ENCODE data around the gene ACOT6.
"Not testable (repeated sequence)": the region's sequence is repeated elsewhere in the genome, so short reads cannot be mapped to it uniquely, and the experiment has no call there.

The ACOT6 gene

DNA sequence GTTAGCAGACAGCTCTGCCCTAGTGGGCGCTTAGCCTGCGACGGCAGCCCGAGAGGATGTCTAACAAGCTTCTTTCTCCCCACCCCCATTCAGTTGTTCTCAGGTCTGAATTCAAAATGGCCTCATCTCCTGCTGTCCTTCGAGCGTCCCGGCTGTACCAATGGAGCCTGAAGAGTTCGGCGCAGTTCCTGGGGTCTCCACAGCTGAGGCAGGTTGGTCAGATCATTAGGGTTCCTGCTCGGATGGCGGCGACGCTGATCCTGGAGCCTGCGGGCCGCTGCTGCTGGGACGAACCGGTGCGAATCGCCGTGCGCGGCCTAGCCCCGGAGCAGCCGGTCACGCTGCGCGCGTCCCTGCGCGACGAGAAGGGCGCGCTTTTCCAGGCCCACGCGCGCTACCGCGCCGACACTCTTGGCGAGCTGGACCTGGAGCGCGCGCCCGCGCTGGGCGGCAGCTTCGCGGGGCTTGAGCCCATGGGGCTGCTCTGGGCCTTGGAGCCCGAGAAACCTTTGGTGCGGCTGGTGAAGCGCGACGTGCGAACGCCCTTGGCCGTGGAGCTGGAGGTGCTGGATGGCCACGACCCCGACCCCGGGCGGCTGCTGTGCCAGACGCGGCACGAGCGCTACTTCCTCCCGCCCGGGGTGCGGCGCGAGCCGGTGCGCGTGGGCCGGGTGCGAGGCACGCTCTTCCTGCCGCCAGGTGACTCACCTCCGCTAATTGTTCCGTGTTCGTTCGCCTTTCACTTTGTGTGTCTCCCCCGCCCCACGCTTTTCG lies 42.9 kb upstream of the ACOT6 start, which contains the start of gene ACOT2:
TSS of gene ACOT2 (plus strand) at position 29 of the 774 bp plus-strand sequence. CDS start at position 57, 28 bp downstream.
- peak within 1 kb of the TSS; percentile 73 for H3K27ac ChIP-seq (ENCODE audit: extremely low read depth, low read depth, low read length)
- not testable (repeated sequence) for H3K4me1 ChIP-seq (ENCODE audit: control insufficient read depth, insufficient read depth, low read length); H3K9me3 ChIP-seq (ENCODE audit: control insufficient read depth, insufficient read depth, low read depth, low read length)
- ChIA-PET POLR2A (interaction anchor here (0.6 to 1.6 kb wide), 7 partner anchors 20 to 1500 kb away, joined by 3 to 8 read pairs (median 4); partner anchors contain the start of genes ACOT6 and ZC2HC1C), CTCF (interaction anchor here (0.6 to 2.5 kb wide), 9 partner anchors 27 to 213 kb away, joined by 3 to 11 read pairs (median 3); a partner anchor contains a TSS)
- peaks cover 0 to 15% of the 10 kb centered on the region in 2 experiments; a peak in 2 of 3 replicates for H3K36me3 ChIP-seq (ENCODE audit: control insufficient read depth in 2 of 2, insufficient read depth in 1 of 2, low read length in 2 of 2)
- peak within 1 kb of the TSS; percentile 46 for H3K4me3 ChIP-seq (ENCODE audit: low read depth, low read length)
- TF ChIP-seq, protein P1, sequence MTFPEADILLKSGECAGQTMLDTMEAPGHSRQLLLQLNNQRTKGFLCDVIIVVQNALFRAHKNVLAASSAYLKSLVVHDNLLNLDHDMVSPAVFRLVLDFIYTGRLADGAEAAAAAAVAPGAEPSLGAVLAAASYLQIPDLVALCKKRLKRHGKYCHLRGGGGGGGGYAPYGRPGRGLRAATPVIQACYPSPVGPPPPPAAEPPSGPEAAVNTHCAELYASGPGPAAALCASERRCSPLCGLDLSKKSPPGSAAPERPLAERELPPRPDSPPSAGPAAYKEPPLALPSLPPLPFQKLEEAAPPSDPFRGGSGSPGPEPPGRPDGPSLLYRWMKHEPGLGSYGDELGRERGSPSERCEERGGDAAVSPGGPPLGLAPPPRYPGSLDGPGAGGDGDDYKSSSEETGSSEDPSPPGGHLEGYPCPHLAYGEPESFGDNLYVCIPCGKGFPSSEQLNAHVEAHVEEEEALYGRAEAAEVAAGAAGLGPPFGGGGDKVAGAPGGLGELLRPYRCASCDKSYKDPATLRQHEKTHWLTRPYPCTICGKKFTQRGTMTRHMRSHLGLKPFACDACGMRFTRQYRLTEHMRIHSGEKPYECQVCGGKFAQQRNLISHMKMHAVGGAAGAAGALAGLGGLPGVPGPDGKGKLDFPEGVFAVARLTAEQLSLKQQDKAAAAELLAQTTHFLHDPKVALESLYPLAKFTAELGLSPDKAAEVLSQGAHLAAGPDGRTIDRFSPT (tag by site-specific recombination; IDR thresholded peaks at IDR 0.05) = peak; percentile 69
- TF ChIP-seq PRDM1 (tag by site-specific recombination; IDR thresholded peaks at IDR 0.05) = peak; percentile 80
- TF ChIP-seq ZBTB20 (tag by site-specific recombination; IDR thresholded peaks at IDR 0.05) = peak; percentile 38; the same call in 1 of the 2 replicates
- 0 out of 2 replicates have a peak, but pooled peaks have one; percentile 30 for TF ChIP-seq ZNF660 (tag by site-specific recombination; IDR thresholded peaks at IDR 0.05)
- 0 out of 2 replicates have a peak, but pooled peaks have one; percentile 37 for TF ChIP-seq KLF1 (tag by site-specific recombination; IDR thresholded peaks at IDR 0.05)
- peak; percentile 92 for TF ChIP-seq EGR2 (tag by site-specific recombination; IDR thresholded peaks at IDR 0.05; ENCODE audit: low read depth)
- TF ChIP-seq, protein P2, sequence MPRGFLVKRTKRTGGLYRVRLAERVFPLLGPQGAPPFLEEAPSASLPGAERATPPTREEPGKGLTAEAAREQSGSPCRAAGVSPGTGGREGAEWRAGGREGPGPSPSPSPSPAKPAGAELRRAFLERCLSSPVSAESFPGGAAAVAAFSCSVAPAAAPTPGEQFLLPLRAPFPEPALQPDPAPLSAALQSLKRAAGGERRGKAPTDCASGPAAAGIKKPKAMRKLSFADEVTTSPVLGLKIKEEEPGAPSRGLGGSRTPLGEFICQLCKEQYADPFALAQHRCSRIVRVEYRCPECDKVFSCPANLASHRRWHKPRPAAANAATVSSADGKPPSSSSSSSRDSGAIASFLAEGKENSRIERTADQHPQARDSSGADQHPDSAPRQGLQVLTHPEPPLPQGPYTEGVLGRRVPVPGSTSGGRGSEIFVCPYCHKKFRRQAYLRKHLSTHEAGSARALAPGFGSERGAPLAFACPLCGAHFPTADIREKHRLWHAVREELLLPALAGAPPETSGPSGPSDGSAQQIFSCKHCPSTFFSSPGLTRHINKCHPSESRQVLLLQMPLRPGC (tag by site-specific recombination; IDR thresholded peaks at IDR 0.05) = peak; percentile 34; the same call in 1 of the 2 replicates
- TF ChIP-seq, protein P3, sequence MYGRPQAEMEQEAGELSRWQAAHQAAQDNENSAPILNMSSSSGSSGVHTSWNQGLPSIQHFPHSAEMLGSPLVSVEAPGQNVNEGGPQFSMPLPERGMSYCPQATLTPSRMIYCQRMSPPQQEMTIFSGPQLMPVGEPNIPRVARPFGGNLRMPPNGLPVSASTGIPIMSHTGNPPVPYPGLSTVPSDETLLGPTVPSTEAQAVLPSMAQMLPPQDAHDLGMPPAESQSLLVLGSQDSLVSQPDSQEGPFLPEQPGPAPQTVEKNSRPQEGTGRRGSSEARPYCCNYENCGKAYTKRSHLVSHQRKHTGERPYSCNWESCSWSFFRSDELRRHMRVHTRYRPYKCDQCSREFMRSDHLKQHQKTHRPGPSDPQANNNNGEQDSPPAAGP (tag by site-specific recombination; IDR thresholded peaks at IDR 0.05) = peak; percentile 93; the same call in 1 of the 2 replicates
- peak; percentile 98 for TF ChIP-seq ZFHX2 (tag by site-specific recombination; conservative IDR thresholded peaks at IDR 0.05)
- peak; percentile 49; the same call in 1 of the 2 replicates for TF ChIP-seq ZNF843 (tag by site-specific recombination; IDR thresholded peaks at IDR 0.05)
- 0 out of 2 replicates have a peak, but pooled peaks have one; percentile 28 for TF ChIP-seq BCL11B (tag by site-specific recombination; IDR thresholded peaks at IDR 0.05; ENCODE audit: low read depth)
- TF ChIP-seq ZNF501 (tag by site-specific recombination; IDR thresholded peaks at IDR 0.05) = peak; percentile 54; the same call in 1 of the 2 replicates
- peak; percentile 83 for TF ChIP-seq YY1 (tag by site-specific recombination; IDR thresholded peaks at IDR 0.05)
- TF ChIP-seq GLIS1 (tag by site-specific recombination; IDR thresholded peaks at IDR 0.05) = peak; percentile 80; the same call in 1 of the 2 replicates
- 0 out of 2 replicates have a peak, but pooled peaks have one; percentile 33 for TF ChIP-seq CTCF (tag by site-specific recombination; IDR thresholded peaks at IDR 0.05)
- peak; percentile 41; the same call in 1 of the 2 replicates for TF ChIP-seq ZNF24 (tag by site-specific recombination; IDR thresholded peaks at IDR 0.05)
- peak; percentile 52 for TF ChIP-seq ZXDB (tag by site-specific recombination; IDR thresholded peaks at IDR 0.05)
- TF ChIP-seq ZBTB8A (tag by site-specific recombination; IDR thresholded peaks at IDR 0.05) = peak; percentile 76; the same call in 1 of the 2 replicates
- peak; percentile 69; the same call in 1 of the 2 replicates for TF ChIP-seq ZNF398 (tag by site-specific recombination; IDR thresholded peaks at IDR 0.05)
- TF ChIP-seq ZBTB17 (tag by site-specific recombination; IDR thresholded peaks at IDR 0.05) = peak; percentile 77
- TF ChIP-seq ZIC2 (tag by site-specific recombination; IDR thresholded peaks at IDR 0.05) = peak; percentile 61
- peak; percentile 80; the same call in 1 of the 2 replicates for TF ChIP-seq ZNF2 (tag by site-specific recombination; IDR thresholded peaks at IDR 0.05)
- peak; percentile 87 for TF ChIP-seq SP7 (tag by site-specific recombination; IDR thresholded peaks at IDR 0.05)
- TF ChIP-seq ZNF639 (tag by site-specific recombination; IDR thresholded peaks at IDR 0.05) = peak; percentile 20; the same call in 1 of the 2 replicates
- TF ChIP-seq YY2 (tag by site-specific recombination; IDR thresholded peaks at IDR 0.05) = peak; percentile 65
- TF ChIP-seq ZEB2 (tag by site-specific recombination; IDR thresholded peaks at IDR 0.05) = peak; percentile 51; the same call in 1 of the 2 replicates
